C4-2B (cell line): ENCODE measurements around the gene IQCK.

Experiments
- CTCF ChIP-seq: fragments of 450-650 bp; conservative IDR thresholded peaks from 2 replicates; pipeline ENCODE4 v1.5.1; 2017; ENCODE audit warnings: mild to moderate bottlenecking
- ZFX ChIP-seq: fragments of 450-650 bp; IDR thresholded peaks from 2 replicates; pipeline ENCODE4 v1.6.1; 2017

GRCh38 chr16:19765860-19766553 lies 47.9 kb downstream of the IQCK start:
- TF ChIP-seq CTCF (no peak), ZFX (no peak)
